ENCODE results near the gene ARHGAP10.

GRCh38 chr4:148112231-148112982 lies 380.5 kb downstream of the ARHGAP10 start:
- no peak for TF ChIP-seq EZH2phosphoT487 (IDR thresholded peaks at IDR 0.05; ENCODE audit: borderline replicate concordance, low read depth, low read length)
- TF ChIP-seq CTCF (conservative IDR thresholded peaks at IDR 0.05; ENCODE audit: low read length) = no peak
